HG03095 (cell line): ENCODE data around the gene KRT75.

ENCODE experiments used
- ATAC-seq: cut with Tn5 transposase; IDR thresholded peaks from one replicate; pipeline ENCODE4 v1.9.1; 2021; ENCODE audit warnings: moderate library complexity; ENCODE audit not compliant: unreplicated experiment

The KRT75 gene

GRCh38 chr12:52394836-52395405 lies 39.2 kb downstream of the KRT75 start:
- no peak for ATAC-seq

DNA sequence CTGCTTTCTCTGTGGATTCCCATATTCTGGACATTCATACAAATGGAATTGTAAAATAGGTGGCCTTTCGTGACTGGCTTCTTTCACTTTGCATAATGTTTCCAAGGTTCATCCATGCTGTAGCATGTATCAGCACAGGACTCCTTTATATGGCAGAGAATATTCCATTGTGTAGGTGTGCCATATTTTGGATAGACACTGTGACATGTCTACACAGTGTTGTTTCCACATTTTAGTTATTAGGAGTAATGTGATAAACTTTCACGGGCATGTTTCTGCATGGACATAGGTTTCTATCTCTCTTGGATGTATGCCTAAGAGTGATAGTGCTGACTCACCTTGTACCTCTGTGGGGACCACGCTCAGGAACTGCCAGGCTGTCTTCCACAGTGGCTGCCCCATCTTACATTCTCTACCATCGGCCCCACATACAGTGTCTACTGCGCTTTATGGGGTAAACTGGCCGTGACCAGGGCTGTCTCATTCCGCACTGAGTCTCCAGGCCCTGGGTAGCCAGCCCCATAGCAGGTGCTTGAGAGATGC lies 41.6 kb downstream of the KRT75 start:
- ATAC-seq, result no peak

DNA sequence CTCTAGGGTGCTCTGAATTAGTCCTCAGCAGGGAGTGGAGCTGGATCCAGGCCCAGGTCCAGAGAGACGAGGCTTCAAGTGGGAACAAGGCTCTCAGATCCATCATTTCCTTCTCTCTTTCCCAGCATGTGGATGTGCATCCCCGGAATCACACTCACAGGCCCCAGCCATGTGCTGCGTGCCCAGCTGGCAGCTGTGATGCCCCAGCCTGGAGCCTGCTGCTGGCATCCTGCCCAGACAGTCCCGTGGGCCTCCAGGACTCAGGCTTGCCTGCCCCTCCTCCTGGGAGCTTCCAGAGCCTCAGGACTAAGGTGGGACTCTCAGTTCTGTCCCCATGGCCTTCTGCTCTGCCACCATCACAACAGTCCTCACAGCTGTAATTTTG lies 42.6 kb downstream of the KRT75 start:
- no peak for ATAC-seq

DNA sequence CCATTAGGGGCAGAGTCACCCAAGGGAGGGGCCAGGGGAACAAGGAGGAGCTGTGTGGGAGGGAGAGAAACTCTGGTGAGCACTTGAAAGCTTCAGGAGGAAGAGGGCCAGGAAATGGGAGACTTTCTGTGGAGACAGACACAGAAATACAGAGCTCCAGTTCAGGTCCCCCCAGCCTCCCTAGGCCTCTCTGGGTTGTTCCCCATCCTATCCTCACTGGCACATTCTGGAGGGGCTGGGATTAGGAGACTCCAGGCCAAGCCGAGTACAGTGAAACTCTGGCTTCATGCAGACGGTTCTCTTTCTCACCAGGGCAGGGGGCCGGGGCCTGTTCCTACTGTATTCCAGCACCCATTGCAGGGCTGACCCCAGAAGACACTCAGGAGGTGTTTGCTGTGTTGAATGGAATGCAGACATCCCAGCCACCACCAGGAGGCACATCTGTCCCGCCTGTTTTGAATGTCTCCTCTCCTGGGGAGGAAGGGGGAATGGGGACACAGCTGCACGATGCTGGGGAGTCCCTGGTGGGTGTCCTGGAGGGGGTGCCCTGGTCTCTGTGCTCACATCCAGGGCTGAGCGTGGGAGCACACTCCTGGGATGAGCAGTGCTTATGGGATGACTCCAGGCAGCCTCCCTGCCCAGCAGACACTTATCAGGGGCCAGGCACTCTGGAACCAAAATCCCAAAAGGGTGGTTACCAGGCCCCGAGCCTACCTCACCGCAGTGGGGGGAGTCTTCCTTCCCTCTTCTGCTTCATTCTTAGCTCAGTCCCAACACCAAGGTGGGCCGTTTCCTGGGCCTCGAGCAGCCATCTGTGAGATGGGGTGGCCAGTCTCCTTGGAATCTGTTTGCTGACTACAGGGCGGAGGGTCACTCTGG lies 43.2 kb downstream of the KRT75 start:
- no peak for ATAC-seq

DNA sequence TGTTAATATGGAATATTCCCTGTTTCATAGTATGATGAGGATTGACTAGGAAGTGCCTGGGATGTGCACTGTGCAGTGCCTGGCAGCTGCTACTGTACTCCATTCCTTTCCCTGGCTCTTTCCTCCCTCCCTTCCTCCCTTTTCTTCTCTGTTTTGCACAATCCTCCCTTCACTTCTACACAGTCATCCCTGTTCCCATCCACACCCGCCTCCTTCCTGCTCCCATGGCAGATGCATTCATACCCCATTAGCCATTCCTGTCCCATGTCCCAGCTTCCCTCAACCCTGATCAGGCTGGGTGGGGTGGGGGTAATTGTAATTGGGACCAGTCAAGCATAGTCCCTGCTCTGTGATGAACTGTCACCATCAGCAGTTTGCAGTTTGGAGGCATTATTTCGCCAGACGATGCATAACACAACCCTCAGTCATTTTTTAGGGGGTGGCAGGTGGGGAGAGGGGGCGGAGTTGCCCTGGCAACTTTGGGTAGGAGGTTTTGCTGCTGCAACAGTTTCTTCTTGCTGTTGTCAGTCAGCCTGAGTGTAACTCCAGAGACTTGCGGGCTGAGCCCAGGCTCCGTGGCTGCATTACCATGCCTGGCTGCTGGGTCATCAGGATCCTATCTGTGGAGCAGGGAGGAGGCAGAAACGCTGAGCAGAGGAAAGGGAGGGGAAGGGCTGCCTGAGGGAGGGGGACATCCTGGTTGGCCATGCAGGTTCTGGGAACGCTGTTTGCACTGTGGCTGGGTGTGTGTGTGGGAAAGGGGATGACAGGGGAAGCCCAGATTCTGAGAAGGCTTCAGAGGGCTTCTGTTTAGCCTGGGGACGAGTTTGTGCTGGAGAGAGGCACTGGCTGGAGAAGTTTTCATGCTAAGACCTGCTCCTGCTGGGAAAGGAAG lies 44.6 kb downstream of the KRT75 start:
- ATAC-seq, result no peak

DNA sequence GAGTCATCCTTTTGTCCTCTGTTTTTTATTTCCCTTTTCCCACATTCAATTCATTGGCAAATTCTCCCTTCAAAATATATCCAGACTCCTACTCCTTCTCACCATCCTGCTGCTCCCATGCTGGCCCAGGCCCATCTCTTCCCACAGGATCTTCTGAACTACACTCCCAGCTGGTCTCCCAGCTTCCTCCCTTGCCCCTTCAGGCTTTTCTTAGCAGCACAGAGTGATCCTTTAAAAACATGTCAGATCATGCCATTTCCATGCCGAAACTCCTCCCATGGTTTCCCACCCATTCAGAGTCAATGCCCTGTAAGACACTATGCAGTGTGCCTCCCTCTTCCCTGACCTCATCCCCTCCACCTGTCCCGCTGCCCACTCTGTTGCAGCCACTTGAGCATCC lies 46.3 kb downstream of the KRT75 start:
- no peak for ATAC-seq

DNA sequence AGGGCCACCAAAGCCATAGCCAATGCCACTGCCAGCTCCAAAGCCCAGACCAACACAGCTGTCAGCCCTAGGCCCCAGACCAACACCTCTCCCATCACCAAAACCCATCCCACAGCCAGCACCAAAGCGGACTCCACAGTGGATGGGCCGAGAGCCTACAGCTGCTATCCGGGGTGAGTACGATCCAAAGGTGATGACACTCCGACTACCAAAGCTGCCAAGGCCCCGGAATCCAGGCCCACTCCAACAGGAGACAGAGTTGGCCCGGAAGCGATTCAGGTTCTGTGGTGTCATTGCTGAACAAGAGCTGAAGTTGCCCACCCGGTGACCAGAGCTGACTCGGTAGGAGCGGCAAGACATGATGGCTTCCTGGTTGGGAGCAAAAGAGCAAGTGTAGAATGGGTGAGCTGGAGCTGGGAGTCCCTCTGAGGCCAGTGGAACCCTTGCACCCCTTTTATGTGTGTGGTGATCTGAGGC lies 48.9 kb downstream of the KRT75 start, which contains the start of gene KRT84:
Gene KRT84 (minus strand): TSS at position 427 of the 477 bp plus-strand sequence. CDS start 67 bp downstream, at position 360.
- no peak for ATAC-seq

- no peak for ATAC-seq
Observed at GRCh38 chr12:52383331-52383730, 50.8 kb downstream of the KRT75 start.

DNA sequence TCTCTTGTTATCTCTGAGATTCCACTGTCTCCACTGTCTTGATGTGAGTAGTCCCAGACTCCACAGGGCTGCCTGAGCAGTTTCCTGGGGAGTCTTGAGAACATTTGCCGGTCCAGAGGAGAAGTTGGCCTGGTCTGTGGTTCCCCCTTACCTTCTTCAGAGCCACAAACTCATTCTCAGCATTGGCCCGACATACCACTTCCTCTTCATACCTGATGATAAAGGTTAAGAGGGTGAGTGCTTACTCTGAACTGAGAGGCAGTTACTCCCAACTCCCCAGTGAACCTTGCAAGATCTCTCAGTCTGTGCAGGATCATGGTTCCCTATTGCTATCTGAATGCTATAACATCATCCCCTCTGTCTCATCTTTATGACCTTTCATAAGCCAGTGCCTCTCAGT lies 51.3 kb downstream of the KRT75 start:
- ATAC-seq, result no peak

DNA sequence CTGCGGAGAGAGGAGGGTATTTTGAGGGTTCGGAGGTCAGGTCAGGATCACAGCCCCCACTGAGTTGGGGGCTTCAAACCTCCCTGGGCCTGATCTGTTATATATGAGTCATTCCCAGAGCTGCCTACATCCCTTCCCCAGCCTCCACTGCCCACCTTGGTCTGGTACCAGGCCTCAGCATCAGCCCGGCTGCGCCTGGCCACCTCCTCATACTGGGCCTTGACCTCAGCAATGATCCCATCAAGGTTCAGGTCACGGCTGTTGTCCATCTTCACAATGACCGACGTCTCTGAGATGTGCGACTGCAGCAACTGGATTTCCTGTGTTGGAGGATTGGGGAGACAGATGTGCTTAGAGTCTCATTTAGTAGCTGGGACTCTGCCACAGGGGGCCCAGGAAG lies 53.0 kb downstream of the KRT75 start:
- ATAC-seq, result no peak

DNA sequence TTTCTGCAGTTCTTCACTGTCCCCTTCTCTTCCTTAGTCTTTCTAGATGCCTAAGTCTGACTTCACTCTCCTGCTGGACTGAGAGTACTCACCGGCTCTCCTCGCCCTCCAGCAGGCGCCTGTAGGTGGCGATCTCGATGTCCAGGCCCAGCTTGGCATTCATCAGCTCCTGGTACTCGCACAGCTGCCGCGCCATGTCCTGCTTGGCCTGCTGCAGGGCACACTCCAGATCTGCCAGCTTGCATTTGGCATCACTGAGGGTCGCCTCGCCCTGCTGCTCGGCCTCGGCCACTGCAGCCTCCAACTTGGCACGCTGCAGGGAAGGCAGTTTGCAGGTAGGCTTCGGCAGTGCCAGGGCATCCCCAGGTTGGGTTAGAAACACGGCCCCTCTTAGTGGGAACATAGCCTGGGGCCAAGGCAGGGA lies 53.9 kb downstream of the KRT75 start:
- ATAC-seq, result no peak

- ATAC-seq, result no peak
Observed at GRCh38 chr12:52379536-52379935, 54.6 kb downstream of the KRT75 start.

GRCh38 chr12:52378091-52378490 lies 56.1 kb downstream of the KRT75 start:
- ATAC-seq, result no peak

DNA sequence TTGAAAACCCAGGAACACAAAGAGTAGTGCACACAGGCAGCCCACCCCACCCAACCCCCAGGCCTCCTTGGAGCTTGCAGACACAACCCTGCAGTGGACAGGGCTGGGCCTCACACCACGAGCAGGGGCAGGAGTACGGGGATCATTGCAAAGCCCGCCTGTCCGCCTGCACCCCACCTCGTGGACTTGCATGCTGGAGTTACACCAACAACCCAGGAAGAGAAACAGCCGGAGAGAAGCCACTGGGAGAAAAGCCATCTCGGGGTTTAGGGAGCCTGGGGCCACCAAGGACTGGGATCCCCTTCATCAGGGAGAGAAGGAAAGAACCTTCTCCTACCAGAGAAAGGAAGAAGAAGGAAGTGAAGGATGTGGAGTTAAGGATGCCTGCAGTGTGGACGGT lies 56.9 kb downstream of the KRT75 start:
- no peak for ATAC-seq
